Measurements from ENCODE around the gene AASDH.

The AASDH gene

DNA sequence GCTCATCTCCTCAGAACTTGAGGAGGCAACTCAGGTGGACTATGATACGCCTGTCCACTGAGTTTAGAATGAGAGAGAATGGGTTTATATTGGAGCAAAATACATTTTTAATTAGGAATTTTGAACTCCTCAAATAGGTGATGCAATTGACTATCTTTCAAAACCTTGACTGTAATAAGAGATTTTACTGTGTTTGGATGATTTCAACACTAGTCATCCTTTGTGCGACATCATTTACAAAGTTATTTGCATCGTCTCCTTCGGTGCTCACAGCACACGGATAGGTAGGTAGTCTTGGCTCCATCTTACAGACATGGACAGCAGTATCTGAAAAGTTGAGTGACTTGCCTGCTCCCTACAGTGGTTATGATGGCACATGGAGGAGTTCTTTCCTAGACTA is 67.0 kb downstream of the AASDH start:
- DNase-seq (ENCODE audit: low spot score in 2 of 2) = no peak
- H3K4me1 ChIP-seq = no peaks in the 10 kb centered on the region
- in situ Hi-C loops (cut with MboI; ENCODE audit: low sequenced_read_pairs) = no loop called here
- H3K36me3 ChIP-seq (replicated peaks) = no peaks in the 10 kb centered on the region
- H3K4me3 ChIP-seq = no peak overlapping the region
- H3K27me3 ChIP-seq (ENCODE audit: low read depth) = no peaks in the 10 kb centered on the region
- H3K9me3 ChIP-seq = no peaks in the 10 kb centered on the region

DNA sequence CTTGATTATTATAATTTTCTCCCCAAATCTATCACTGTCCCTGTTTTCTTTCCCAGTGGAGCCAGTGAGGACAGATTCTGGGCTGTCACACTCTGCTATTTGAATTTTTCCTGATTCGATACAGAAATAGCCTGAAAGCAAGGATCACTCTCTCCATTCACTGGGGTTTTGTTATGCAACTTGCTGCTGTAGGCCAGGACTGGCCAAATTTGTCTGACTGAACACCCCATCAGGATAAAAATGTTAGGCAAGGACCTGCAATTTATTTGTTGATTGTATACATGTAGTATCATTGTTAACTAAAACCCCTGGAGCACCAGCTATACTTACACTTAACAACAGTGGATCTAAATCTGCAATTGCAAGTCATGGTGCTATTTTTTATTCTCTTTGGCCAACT is 68.7 kb downstream of the AASDH start:
- no peaks in the 10 kb centered on the region for H3K4me1 ChIP-seq
- H3K4me3 ChIP-seq = no peak overlapping the region
- H3K9me3 ChIP-seq = no peaks in the 10 kb centered on the region
- H3K27me3 ChIP-seq (ENCODE audit: low read depth) = no peaks in the 10 kb centered on the region
- H3K36me3 ChIP-seq (replicated peaks) = no peaks in the 10 kb centered on the region
- no peak for DNase-seq (ENCODE audit: low spot score in 2 of 2)
- in situ Hi-C loops (cut with MboI; ENCODE audit: low sequenced_read_pairs) = no loop called here

DNA sequence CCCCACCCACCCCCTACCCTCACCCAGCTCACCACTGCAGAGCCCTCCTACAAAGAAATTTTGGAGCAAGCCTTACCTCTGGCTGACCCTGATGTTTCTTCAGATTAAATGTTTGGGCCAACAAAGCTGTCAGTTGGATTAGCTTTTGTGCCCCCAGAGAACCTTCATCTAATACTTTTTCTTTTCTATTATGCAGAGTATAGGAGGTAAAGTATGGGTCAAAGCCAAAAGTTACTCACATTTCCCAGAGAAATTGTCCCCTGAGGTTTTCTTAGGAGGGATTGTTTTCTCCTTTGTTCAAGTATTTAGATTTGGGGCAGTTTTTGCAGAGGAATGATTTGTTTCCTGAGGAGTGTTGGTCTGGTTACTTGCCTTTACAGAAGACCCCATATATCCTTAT is 69.5 kb downstream of the AASDH start:
- Histone ChIP-seq H3K4me3 (no peak overlapping the region), H3K9me3 (no peaks in the 10 kb centered on the region), H3K4me1 (no peaks in the 10 kb centered on the region), H3K36me3 (replicated peaks) (no peaks in the 10 kb centered on the region), H3K27me3 (ENCODE audit: low read depth) (no peaks in the 10 kb centered on the region)
- in situ Hi-C loops (cut with MboI; ENCODE audit: low sequenced_read_pairs) = no loop called here
- no peak for DNase-seq (ENCODE audit: low spot score in 2 of 2)

DNA sequence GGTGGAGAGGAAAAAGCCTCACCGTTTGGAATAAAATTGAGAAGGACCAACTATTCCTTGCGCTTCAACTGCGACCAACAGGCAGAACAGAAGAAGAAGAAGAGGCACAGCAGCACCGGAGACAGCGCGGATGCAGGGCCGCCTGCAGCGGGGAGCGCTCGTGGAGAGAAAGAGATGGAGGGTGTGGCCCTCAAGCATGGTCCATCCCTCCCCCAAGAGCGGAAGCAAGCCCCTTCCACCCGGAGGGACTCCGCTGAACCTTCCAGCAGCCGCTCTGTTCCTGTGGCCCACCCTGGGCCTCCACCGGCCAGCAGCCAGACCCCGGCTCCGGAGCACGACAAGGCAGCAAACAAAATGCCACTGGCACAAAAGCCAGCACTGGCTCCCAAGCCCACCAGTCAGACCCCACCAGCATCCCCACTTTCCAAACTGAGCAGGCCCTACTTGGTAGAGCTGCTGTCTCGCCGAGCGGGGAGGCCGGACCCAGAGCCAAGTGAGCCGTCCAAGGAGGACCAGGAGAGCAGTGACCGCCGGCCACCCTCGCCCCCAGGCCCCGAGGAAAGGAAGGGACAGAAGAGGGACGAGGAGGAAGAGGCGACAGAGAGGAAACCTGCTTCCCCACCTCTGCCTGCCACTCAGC is 71.2 kb downstream of the AASDH start:
- H3K4me3 ChIP-seq = no peak overlapping the region
- no peaks in the 10 kb centered on the region for H3K27me3 ChIP-seq (ENCODE audit: low read depth)
- H3K4me1 ChIP-seq = no peaks in the 10 kb centered on the region
- DNase-seq (ENCODE audit: low spot score in 2 of 2) = no peak
- no peaks in the 10 kb centered on the region for H3K36me3 ChIP-seq (replicated peaks)
- in situ Hi-C loops (cut with MboI; ENCODE audit: low sequenced_read_pairs) = no loop called here
- H3K9me3 ChIP-seq = no peaks in the 10 kb centered on the region

DNA sequence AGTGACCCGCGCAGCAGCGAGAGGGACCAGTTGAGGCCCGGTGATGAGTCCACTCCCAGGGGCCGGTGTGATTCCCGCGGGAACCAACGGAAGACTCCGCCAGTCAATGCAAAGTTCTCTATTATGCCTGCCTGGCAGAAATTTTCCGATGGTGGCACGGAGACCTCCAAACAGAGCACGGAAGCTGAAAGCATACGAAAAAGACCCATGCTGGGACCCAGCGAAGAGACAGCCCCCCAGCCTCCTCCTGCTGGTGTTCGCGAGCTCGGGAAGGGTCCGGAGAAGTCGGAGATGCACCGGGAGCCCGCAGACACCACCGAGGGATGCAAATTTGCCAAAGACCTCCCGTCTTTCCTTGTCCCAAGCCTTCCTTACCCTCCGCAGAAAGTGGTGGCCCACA is 71.7 kb downstream of the AASDH start:
- H3K36me3 ChIP-seq (replicated peaks) = no peaks in the 10 kb centered on the region
- in situ Hi-C loops (cut with MboI; ENCODE audit: low sequenced_read_pairs) = no loop called here

DNA sequence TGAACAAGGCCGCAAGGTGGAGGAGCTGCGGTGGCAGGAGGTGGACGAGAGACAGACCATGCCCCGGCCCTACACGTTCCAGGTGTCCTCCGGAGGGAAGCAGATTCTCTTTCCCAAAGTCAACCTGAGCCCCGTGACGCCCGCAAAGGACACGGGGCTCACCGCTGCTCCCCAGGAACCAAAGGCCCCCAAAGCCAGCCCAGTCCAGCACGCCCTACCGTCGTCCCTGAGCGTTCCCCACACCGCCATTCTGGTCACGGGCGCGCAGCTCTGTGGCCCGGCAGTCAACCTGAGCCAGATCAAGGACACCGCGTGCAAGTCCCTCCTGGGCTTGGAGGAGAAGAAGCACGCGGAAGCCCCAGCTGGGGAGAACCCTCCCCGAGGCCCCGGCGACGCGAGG is 72.2 kb downstream of the AASDH start:
- in situ Hi-C loops (cut with MboI; ENCODE audit: low sequenced_read_pairs) = no loop called here
- no peak for DNase-seq (ENCODE audit: low spot score in 2 of 2)
- Histone ChIP-seq H3K4me3 (no peak overlapping the region), H3K4me1 (no peaks in the 10 kb centered on the region), H3K36me3 (replicated peaks) (no peaks in the 10 kb centered on the region), H3K27me3 (ENCODE audit: low read depth) (no peaks in the 10 kb centered on the region), H3K9me3 (no peaks in the 10 kb centered on the region)

More for the DNA sequence above, 71.7 kb downstream of the AASDH start:
- Histone ChIP-seq H3K9me3 (no peaks in the 10 kb centered on the region), H3K27me3 (ENCODE audit: low read depth) (no peaks in the 10 kb centered on the region), H3K4me3 (no peak overlapping the region), H3K4me1 (no peaks in the 10 kb centered on the region)
- no peak for DNase-seq (ENCODE audit: low spot score in 2 of 2)

DNA sequence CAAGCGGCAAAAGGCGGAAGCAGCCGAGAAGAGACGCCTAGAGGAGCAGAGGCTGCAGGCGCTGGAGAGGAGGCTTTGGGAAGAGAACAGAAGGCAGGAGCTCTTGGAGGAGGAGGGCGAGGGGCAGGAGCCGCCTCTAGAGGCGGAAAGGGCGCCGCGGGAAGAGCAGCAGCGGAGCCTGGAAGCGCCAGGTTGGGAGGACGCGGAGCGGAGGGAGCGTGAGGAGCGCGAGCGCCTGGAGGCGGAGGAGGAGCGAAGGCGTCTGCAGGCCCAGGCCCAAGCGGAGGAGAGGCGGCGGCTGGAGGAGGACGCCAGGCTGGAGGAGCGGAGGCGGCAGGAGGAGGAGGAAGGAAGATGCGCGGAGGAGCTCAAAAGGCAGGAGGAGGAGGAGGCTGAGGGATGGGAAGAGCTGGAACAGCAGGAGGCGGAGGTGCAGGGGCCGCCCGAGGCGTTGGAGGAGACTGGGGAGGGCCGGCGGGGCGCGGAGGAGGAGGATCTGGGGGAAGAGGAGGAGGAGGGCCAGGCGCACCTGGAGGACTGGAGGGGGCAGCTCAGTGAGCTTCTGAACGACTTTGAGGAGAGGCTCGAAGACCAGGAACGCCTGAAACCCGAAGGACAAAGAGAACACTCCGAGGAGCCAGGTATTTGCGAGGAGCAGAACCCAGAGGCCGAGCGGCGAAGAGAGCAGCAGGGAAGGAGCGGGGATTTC is 72.9 kb downstream of the AASDH start:
- Histone ChIP-seq H3K4me1 (no peaks in the 10 kb centered on the region), H3K9me3 (no peaks in the 10 kb centered on the region), H3K36me3 (replicated peaks) (no peaks in the 10 kb centered on the region), H3K27me3 (ENCODE audit: low read depth) (no peaks in the 10 kb centered on the region), H3K4me3 (no peak overlapping the region)
- DNase-seq (ENCODE audit: low spot score in 2 of 2) = no peak
- in situ Hi-C loops (cut with MboI; ENCODE audit: low sequenced_read_pairs) = no loop called here

DNA sequence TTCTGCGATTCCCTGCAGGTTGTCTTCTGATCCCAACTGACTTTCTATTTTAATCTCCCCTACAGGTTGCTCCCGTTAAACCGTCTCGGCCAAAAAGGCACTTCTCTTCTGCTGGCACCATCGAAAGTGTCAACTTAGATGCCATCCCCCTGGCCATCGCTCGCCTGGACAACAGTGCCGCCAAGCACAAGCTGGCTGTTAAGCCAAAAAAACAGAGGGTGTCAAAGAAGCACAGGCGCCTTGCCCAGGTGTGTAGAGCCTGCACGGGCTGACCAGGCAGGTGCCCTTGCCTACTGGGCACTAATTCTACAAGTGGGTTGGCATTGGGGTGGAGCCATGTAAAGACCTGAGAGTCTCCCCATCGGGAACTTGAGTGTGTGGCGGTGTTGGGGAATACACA is 74.2 kb downstream of the AASDH start:
- Histone ChIP-seq H3K27me3 (ENCODE audit: low read depth) (no peaks in the 10 kb centered on the region), H3K4me1 (no peaks in the 10 kb centered on the region), H3K9me3 (no peaks in the 10 kb centered on the region), H3K4me3 (no peak overlapping the region), H3K36me3 (replicated peaks) (no peaks in the 10 kb centered on the region)
- DNase-seq (ENCODE audit: low spot score in 2 of 2) = no peak
- in situ Hi-C loops (cut with MboI; ENCODE audit: low sequenced_read_pairs) = no loop called here

DNA sequence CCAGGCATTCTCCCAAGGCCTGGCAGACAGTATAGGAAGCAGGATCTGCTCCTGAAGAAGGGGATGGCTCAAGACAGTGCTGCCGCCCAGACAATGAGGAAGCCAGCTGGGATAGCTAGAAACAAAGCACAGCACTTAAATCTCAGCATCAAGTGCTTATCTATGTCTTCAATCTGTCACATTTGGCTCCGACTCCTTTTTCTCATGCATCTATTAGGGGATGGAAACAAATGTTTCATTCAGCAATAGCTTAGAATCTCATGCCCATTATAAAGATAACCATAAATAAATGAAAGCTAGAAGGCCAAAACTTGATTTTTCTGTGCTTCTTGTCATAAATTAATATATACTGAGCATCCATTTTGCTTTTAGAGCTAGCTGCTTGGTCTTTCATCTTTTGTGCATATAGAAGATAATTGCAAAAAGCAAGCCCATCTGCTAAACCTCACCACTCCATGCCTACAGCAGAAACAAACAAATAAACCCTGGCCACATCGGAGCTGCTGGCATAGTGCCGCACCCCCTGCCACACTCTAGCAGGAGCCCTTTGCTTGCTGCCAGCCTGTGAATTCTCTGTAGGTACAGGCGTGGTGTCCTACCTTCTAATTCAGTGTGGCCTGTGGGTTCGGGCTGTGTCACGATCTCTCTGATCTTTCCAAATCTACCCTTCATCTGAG is 75.9 kb downstream of the AASDH start:
- in situ Hi-C loops (cut with MboI; ENCODE audit: low sequenced_read_pairs) = no loop called here

DNA sequence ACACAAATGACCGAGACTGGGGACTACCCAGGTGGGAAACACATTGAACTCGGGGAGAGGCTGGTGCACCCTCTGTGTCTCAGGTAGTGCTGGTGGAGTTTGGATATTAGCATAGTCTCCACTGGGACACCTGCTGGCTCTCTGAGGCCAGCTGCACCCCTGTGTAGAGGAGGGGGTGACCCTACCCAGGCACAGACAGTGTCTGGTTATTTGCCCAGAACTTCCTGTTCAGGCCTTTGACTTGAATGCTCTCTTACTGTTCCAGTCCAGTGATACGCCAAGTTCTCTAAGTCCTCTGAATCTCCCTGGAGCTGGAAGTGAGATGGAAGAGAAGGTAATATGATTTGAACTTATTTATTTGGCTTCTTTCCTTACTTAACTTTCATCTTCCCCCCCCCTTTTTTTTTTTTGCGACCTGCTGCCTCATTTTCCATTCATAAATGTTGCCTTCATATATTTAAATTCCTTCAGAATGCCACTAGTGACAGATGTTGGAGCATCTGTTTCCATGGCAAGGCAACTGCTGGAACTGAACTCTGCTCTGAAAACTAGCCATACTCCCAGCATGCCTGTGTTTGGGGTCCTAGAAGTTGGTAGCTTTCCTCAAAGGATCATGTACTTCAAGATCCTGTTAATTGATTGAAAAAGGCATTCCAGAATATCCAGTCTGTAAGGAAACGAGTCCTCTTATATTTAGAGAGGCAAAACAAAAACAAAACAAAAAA is 76.7 kb downstream of the AASDH start:
- Histone ChIP-seq H3K9me3 (no peaks in the 10 kb centered on the region), H3K4me1 (no peaks in the 10 kb centered on the region), H3K4me3 (no peak overlapping the region), H3K27me3 (ENCODE audit: low read depth) (no peaks in the 10 kb centered on the region), H3K36me3 (replicated peaks) (no peaks in the 10 kb centered on the region)
- DNase-seq (ENCODE audit: low spot score in 2 of 2) = no peak
- in situ Hi-C loops (cut with MboI; ENCODE audit: low sequenced_read_pairs) = no loop called here

More for the DNA sequence above, 75.9 kb downstream of the AASDH start:
- Histone ChIP-seq H3K4me1 (no peaks in the 10 kb centered on the region), H3K36me3 (replicated peaks) (no peaks in the 10 kb centered on the region), H3K4me3 (no peak overlapping the region), H3K27me3 (ENCODE audit: low read depth) (no peaks in the 10 kb centered on the region), H3K9me3 (no peaks in the 10 kb centered on the region)
- DNase-seq (ENCODE audit: low spot score in 2 of 2) = no peak

DNA sequence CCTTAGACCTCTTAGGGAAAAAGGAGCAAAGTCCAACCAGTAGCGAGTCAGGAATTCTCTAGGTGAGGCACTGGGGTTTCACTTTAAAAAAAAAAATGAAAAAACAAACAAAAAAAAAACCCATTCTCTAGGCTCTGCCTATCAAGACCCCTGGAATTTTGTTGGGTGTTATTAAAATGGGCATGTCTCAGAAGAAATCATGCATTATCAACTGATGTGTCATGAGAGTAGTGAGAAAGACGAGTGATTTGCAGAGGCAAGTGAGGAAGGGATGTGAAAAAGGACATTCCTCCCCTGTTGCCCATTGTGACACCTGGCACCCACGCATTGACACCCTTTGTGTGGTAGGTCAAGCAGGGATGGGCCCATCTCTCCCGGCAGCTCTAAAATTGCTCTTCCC is 78.9 kb downstream of the AASDH start:
- Histone ChIP-seq H3K4me1 (no peaks in the 10 kb centered on the region), H3K36me3 (replicated peaks) (no peaks in the 10 kb centered on the region), H3K27me3 (ENCODE audit: low read depth) (no peaks in the 10 kb centered on the region), H3K4me3 (no peak overlapping the region), H3K9me3 (no peaks in the 10 kb centered on the region)
- in situ Hi-C loops (cut with MboI; ENCODE audit: low sequenced_read_pairs) = loop anchor here (10.0 kb wide), 1 partner anchor 364 kb away; the partner anchor contains the start of gene CEP135
- no peak for DNase-seq (ENCODE audit: low spot score in 2 of 2)

DNA sequence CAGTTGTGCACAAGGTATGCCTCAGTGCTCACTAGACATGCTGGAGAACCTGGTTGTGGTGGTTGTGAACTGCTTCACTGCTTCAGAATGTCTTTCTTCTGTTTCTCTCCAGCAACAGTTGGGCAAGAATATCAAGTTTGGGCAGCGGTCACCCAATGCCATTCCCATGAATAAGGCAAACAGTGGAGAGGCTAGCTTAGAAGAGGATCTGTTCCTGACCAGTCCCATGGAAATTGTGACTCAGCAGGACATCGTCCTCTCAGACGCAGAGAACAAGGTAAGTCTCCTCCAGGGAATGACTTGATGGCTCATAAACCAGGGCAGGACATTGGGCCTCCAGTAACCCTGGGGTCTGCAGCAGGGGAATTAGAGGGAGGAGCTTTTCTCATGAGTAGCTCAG is 79.9 kb downstream of the AASDH start:
- no peaks in the 10 kb centered on the region for H3K36me3 ChIP-seq (replicated peaks)
- DNase-seq (ENCODE audit: low spot score in 2 of 2) = no peak
- in situ Hi-C loops (cut with MboI; ENCODE audit: low sequenced_read_pairs) = loop anchor here (10.0 kb wide), 1 partner anchor 363 kb away; the partner anchor contains the start of gene CEP135
- no peak overlapping the region for H3K4me3 ChIP-seq
- H3K27me3 ChIP-seq (ENCODE audit: low read depth) = no peaks in the 10 kb centered on the region
- no peaks in the 10 kb centered on the region for H3K9me3 ChIP-seq
- H3K4me1 ChIP-seq = no peaks in the 10 kb centered on the region

DNA sequence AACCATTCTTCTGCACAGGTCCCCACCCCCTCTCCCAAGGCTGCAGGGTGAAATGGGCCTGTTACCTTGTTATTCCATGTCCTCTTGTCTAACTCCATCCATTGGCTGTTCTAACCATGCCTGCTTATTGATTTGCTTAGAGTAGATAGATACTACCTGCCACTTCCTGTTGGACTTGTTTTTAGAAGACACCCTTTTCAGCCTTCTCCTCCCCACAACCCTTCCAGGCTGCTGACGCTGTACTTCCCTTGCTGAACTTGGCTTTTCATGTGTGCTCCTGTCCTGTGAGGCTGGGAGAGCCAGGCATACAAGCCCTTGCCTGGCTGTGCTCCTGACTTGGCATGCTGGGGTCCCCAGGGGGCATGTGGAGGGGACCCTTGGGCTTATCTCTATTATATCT is 81.9 kb downstream of the AASDH start:
- Histone ChIP-seq H3K27me3 (ENCODE audit: low read depth) (no peaks in the 10 kb centered on the region), H3K9me3 (no peaks in the 10 kb centered on the region), H3K36me3 (replicated peaks) (no peaks in the 10 kb centered on the region), H3K4me1 (peaks cover 7% of the 10 kb centered on the region), H3K4me3 (no peak overlapping the region)
- in situ Hi-C loops (cut with MboI; ENCODE audit: low sequenced_read_pairs) = loop anchor here (10.0 kb wide), 1 partner anchor 361 kb away; the partner anchor contains the start of gene CEP135
- no peak for DNase-seq (ENCODE audit: low spot score in 2 of 2)
